Type B pancreatic cell (in vitro differentiated cells): Measurements from ENCODE around the gene PRSS35. TPM values are rescaled to one million over a fixed set of nuclear protein-coding genes. Genes with fewer than 3 reads are reported as not detected.

ENCODE experiments used
- DNase-seq: peaks from one replicate; pipeline ENCODE4 v3.0.0; 2021; ENCODE audit warnings: mixed read lengths; ENCODE audit not compliant: unreplicated experiment; ENCODE audit errors: extremely low spot score
- H3K27ac Mint-ChIP-seq: 2 replicates; pipeline ENCODE4 v1.8.0; 2021; ENCODE audit warnings: mild to moderate bottlenecking, mixed read lengths
- H3K27me3 Mint-ChIP-seq: 2 replicates; pipeline ENCODE4 v1.8.0; 2021; ENCODE audit warnings: mixed read lengths
- H3K36me3 Mint-ChIP-seq: 2 replicates; pipeline ENCODE4 v1.8.0; 2021; ENCODE audit warnings: mixed read lengths
- H3K4me1 Mint-ChIP-seq: one replicate; pipeline ENCODE4 v1.8.0; 2021; ENCODE audit warnings: mixed read lengths; ENCODE audit not compliant: unreplicated experiment
- H3K4me3 Mint-ChIP-seq: 2 replicates; pipeline ENCODE4 v1.8.0; 2021; ENCODE audit warnings: mild to moderate bottlenecking, mixed read lengths
- H3K9me3 Mint-ChIP-seq: 2 replicates; pipeline ENCODE4 v1.8.0; 2021; ENCODE audit warnings: mixed read lengths
- long read RNA-seq: library from polyadenylated mRNA; unstranded; transcript quantifications from one replicate; pipeline ENCODE4 v2.0.0, GENCODE V29; 2020
- total RNA-seq: library from RNA; stranded (reverse); gene quantifications from 2 replicates; pipeline ENCODE4 v1.2.1, GENCODE V29; 2021; ENCODE audit warnings: low replicate concordance
- TF ChIP-seq, protein P1 (sequence below): fragments of 200-600 bp; sonication (generic); conservative IDR thresholded peaks from 2 replicates; pipeline ENCODE4 v1.5.0; 2021; ENCODE audit warnings: antibody characterized with exemption, mild to moderate bottlenecking

PRSS35 gene
- total RNA-seq, result 3.1 and 6.5 TPM in 2 replicates
- long read RNA-seq, transcript PRSS35-201 (2 exons, 2,440 nt), result major isoform, 24 of 32 reads
- long read RNA-seq, partial matches to known transcripts, result 4 of 32 reads
- long read RNA-seq, other reads (novel, unspliced or antisense), result 4 of 32 reads

GRCh38 chr6:83511901-83512681, at the start of gene PRSS35:
TSS of gene PRSS35 (plus strand) at chr6:83512534. CDS start at chr6:83523442, 10,908 bp downstream.
- peak within 1 kb of the TSS; percentile 18 for H3K27ac Mint-ChIP-seq
- peaks cover 13% of the 10 kb centered on the region for H3K4me1 Mint-ChIP-seq
- H3K4me3 Mint-ChIP-seq, result peak within 1 kb of the TSS; percentile 86
- H3K9me3 Mint-ChIP-seq, result no peaks in the 10 kb centered on the region
- H3K27me3 Mint-ChIP-seq, result peaks cover 6% of the 10 kb centered on the region
- no peaks in the 10 kb centered on the region for H3K36me3 Mint-ChIP-seq
- TF ChIP-seq, protein P1, sequence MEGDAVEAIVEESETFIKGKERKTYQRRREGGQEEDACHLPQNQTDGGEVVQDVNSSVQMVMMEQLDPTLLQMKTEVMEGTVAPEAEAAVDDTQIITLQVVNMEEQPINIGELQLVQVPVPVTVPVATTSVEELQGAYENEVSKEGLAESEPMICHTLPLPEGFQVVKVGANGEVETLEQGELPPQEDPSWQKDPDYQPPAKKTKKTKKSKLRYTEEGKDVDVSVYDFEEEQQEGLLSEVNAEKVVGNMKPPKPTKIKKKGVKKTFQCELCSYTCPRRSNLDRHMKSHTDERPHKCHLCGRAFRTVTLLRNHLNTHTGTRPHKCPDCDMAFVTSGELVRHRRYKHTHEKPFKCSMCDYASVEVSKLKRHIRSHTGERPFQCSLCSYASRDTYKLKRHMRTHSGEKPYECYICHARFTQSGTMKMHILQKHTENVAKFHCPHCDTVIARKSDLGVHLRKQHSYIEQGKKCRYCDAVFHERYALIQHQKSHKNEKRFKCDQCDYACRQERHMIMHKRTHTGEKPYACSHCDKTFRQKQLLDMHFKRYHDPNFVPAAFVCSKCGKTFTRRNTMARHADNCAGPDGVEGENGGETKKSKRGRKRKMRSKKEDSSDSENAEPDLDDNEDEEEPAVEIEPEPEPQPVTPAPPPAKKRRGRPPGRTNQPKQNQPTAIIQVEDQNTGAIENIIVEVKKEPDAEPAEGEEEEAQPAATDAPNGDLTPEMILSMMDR, result peak; percentile 80
- DNase-seq, result peak; percentile 78

- no peak for DNase-seq
- H3K27ac Mint-ChIP-seq, result peak overlapping the region; percentile 10
- no peaks in the 10 kb centered on the region for H3K36me3 Mint-ChIP-seq
Measured at GRCh38 chr6:83463886-83464285, 48.4 kb upstream of the PRSS35 start.

GRCh38 chr6:83464381-83465140, 47.8 kb upstream of the PRSS35 start:
- TF ChIP-seq, protein P1, result no peak
- Mint-ChIP-seq H3K9me3 (no peaks in the 10 kb centered on the region), H3K27ac (no peak overlapping the region), H3K36me3 (no peaks in the 10 kb centered on the region), H3K4me3 (no peak overlapping the region), H3K4me1 (no peaks in the 10 kb centered on the region), H3K27me3 (no peaks in the 10 kb centered on the region)
- DNase-seq, result no peak

More at GRCh38 chr6:83463886-83464285, 48.4 kb upstream of the PRSS35 start:
- H3K27me3 Mint-ChIP-seq, result no peaks in the 10 kb centered on the region
- TF ChIP-seq, protein P1, result no peak
- no peaks in the 10 kb centered on the region for H3K9me3 Mint-ChIP-seq
- no peaks in the 10 kb centered on the region for H3K4me1 Mint-ChIP-seq
- H3K4me3 Mint-ChIP-seq, result no peak overlapping the region

- H3K36me3 Mint-ChIP-seq, result no peaks in the 10 kb centered on the region
- no peaks in the 10 kb centered on the region for H3K9me3 Mint-ChIP-seq
- no peaks in the 10 kb centered on the region for H3K4me1 Mint-ChIP-seq
- TF ChIP-seq, protein P1, result no peak
- H3K27me3 Mint-ChIP-seq, result no peaks in the 10 kb centered on the region
- H3K4me3 Mint-ChIP-seq, result no peak overlapping the region
- no peak overlapping the region for H3K27ac Mint-ChIP-seq
- DNase-seq, result no peak
Measured at GRCh38 chr6:83466328-83466727, 46.0 kb upstream of the PRSS35 start.

GRCh38 chr6:83467620-83468036, 44.7 kb upstream of the PRSS35 start:
- H3K27me3 Mint-ChIP-seq, result peaks cover 3% of the 10 kb centered on the region
- no peak overlapping the region for H3K27ac Mint-ChIP-seq
- peaks cover 5% of the 10 kb centered on the region for H3K9me3 Mint-ChIP-seq

More at GRCh38 chr6:83467620-83468036, 44.7 kb upstream of the PRSS35 start:
- H3K36me3 Mint-ChIP-seq, result no peaks in the 10 kb centered on the region
- no peak for DNase-seq
- TF ChIP-seq, protein P1, result no peak
- H3K4me1 Mint-ChIP-seq, result no peaks in the 10 kb centered on the region
- H3K4me3 Mint-ChIP-seq, result no peak overlapping the region
